ENCODE results near the gene KRTAP10-4. TPM values are rescaled to one million over a fixed set of nuclear protein-coding genes. Genes with fewer than 3 reads are reported as not detected.

KRTAP10-4 gene
- total and polyA plus RNA-seq, 2 donors (not counting 3 experiments of a cell fraction or from before 2014, with no cell fraction given), result not detected

DNA sequence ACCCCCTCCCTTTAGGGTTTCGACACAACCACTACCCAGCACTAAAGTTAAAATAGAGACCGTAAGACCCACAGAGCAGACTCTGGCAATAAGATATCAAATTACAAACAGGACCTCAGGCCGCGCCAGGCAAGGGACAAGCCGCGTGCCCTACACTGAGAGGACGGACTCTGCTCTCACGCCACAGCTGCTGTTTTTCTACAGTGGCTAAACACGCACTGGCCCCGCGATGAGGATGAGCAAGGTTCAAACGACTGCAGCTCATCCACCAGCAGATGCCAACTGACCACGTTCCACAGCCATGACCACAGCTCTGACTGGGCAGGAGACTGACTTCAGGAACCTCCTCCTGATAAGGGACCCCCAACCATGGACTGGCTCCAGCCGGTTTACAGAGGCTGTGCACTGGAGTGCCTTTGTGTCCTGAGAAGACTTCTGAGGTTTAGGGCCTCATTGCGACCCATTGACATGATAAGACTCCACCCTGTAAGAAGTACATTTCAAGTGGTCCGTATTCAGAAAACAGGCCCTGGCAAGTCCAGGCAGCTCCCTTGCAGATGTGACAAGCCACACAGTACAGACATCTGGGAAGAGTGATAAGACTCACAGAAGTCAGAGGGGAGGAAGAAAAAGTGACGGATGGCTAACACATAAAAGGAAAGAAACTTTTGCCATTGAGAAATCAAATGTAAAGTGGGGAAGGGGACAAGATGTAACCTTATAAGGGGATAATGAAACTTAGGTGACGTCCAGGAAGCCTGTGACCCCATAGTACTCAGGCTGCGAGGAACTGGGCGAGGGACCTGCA lies 20.3 kb downstream of the KRTAP10-4 start:
- dilution Hi-C loops (cut with MboI; ENCODE audit: extremely low pct_ligation_motif_present, low sequenced_read_pairs), result no loop called here
- no peak for DNase-seq (ENCODE audit: low read depth, low spot score)
- BruUV-seq (replicated peaks), result no TSS peak

More for the DNA sequence above, 20.3 kb downstream of the KRTAP10-4 start:
- ChIA-PET POLR2A (no interaction called here), CTCF (no interaction called here)
- no peak for FAIRE-seq
- intact Hi-C loops (cut with micrococcal nuclease), result no loop called here
- no peak overlapping the region for H3K27ac ChIP-seq (ENCODE audit: insufficient read depth, low read depth, low read length)
- no peaks in the 10 kb centered on the region for H3K9me3 ChIP-seq (replicated peaks; ENCODE audit: control insufficient read depth, insufficient read depth, low read length)
- peaks cover 0 to 2% of the 10 kb centered on the region in 2 experiments for H3K27me3 ChIP-seq (ENCODE audit: control insufficient read depth in 2 of 2, insufficient read depth in 2 of 2, low read length in 2 of 2)
- H3K4me1 ChIP-seq (ENCODE audit: control insufficient read depth, extremely low read depth, insufficient read depth, low read length), result no peaks in the 10 kb centered on the region
- H3K36me3 ChIP-seq (ENCODE audit: control insufficient read depth in 2 of 2, extremely low read depth in 1 of 2, insufficient read depth in 2 of 2, low read length in 2 of 2), result no peaks in the 10 kb centered on the region
- TF ChIP-seq FOS (IDR thresholded peaks at IDR 0.05; ENCODE audit: borderline replicate concordance, insufficient read depth, low read length) (no peak), EZH2 (IDR thresholded peaks at IDR 0.05; ENCODE audit: borderline replicate concordance, low read depth, low read length, severe bottlenecking) (no peak), JUN (IDR thresholded peaks at IDR 0.05; ENCODE audit: borderline replicate concordance, insufficient read depth, insufficient read length, low read depth) (no peak), POLR2A (IDR thresholded peaks at IDR 0.05; ENCODE audit: low read depth, low read length) (no peak), GATA2 (IDR thresholded peaks at IDR 0.05; ENCODE audit: insufficient read depth, insufficient read length, low read depth, low read length) (no peak)
- TF ChIP-seq, protein P1, sequence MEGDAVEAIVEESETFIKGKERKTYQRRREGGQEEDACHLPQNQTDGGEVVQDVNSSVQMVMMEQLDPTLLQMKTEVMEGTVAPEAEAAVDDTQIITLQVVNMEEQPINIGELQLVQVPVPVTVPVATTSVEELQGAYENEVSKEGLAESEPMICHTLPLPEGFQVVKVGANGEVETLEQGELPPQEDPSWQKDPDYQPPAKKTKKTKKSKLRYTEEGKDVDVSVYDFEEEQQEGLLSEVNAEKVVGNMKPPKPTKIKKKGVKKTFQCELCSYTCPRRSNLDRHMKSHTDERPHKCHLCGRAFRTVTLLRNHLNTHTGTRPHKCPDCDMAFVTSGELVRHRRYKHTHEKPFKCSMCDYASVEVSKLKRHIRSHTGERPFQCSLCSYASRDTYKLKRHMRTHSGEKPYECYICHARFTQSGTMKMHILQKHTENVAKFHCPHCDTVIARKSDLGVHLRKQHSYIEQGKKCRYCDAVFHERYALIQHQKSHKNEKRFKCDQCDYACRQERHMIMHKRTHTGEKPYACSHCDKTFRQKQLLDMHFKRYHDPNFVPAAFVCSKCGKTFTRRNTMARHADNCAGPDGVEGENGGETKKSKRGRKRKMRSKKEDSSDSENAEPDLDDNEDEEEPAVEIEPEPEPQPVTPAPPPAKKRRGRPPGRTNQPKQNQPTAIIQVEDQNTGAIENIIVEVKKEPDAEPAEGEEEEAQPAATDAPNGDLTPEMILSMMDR (IDR thresholded peaks at IDR 0.05; ENCODE audit: extremely low read depth in 1 of 2, insufficient read depth in 1 of 2, low read depth in 1 of 2, low read length in 2 of 2), result no peak
- TF ChIP-seq, protein P2, sequence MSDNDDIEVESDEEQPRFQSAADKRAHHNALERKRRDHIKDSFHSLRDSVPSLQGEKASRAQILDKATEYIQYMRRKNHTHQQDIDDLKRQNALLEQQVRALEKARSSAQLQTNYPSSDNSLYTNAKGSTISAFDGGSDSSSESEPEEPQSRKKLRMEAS (IDR thresholded peaks at IDR 0.05; ENCODE audit: insufficient read depth, insufficient read length), result no peak
- no peak overlapping the region for H3K9ac ChIP-seq (replicated peaks; ENCODE audit: extremely low read depth, insufficient read depth, low read length)
- no peak overlapping the region for H3K4me3 ChIP-seq (replicated peaks in 1 of 3; ENCODE audit: insufficient read depth in 1 of 3, low read depth in 1 of 3, low read length in 3 of 3)
- H4K20me1 ChIP-seq (replicated peaks; ENCODE audit: control insufficient read depth, extremely low read depth, insufficient read depth, low read length), result no peaks in the 10 kb centered on the region
- no peaks in the 10 kb centered on the region for H3K9me1 ChIP-seq (replicated peaks; ENCODE audit: control insufficient read depth, extremely low read depth, insufficient read depth, low read length)
- H2AFZ ChIP-seq (ENCODE audit: low read depth, low read length), result no peak overlapping the region
- no peak overlapping the region for H3K4me2 ChIP-seq (ENCODE audit: insufficient read depth, low read length)
- no peaks in the 10 kb centered on the region for H3K79me2 ChIP-seq (ENCODE audit: control insufficient read depth, insufficient read depth, low read length)

Measured in endothelial cell of umbilical vein (primary cell).